ENCODE data around the gene ABCG4.
"Not testable (repeated sequence)": the region's sequence is repeated elsewhere in the genome, so short reads cannot be mapped to it uniquely, and the experiment has no call there.

The ABCG4 gene

DNA sequence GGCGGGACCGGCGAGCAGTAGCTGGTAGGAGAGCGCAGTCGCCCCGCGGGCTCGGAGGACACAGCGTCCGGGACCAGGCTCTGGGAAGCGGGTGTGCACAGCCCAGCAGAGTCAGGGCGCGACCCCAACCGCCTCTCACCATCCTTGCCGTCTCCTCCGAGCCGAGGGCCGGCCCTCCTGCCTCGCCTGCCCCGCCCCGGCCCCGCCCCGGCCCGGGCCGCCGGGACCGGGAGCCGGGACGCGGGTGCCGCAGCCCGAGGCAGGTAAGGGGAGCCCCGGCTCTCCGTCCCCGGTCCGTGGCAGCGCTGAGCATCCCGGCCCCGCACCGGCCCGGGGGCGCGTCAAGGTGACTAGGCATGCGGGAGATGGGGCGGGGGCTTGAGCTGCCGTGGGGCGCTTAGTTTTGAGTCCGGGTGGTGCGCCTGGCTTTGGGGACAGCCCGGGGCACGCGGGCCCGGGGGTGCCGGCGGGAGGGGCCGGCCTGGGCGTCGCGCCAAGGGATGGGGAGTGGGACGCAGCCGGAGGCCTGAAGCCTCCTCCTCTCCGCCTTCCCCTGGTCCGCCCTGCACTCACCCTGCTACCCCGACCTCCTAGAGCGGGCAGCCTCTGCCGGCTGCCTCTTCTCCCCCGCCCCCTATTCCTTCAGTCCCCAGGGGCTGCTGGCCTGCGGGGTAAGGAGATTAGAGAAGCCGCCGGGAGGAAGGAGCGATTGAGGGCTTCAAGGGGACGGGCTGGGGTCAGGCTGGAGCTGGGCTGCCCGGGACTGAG is at the start of gene ABCG4:
Gene ABCG4 (plus strand): TSS at position 35 of the 768 bp plus-strand sequence. CDS start 914 bp downstream, outside the sequence.
- no peak for DNase-seq

DNA sequence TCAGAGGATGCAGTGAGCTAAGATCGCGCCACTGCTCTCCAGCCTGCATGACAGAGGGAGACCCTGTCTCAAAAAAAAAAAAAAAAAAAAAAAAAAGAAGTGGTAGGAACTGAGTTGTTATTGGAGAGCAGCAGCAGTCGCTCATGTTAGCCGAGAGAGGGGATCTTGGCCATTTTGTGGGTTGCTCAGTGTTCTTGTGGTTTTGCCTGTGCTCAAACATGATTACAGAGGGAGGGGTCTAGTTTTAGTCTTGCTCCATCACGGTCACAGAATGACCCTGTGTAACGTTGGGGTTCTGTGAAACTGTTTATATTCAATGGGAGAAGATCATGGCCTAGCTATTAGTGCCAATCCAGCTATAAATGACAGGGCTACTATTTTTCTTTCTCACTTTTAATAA is 49.1 kb upstream of the ABCG4 start:
- DNase-seq: no peak

DNA sequence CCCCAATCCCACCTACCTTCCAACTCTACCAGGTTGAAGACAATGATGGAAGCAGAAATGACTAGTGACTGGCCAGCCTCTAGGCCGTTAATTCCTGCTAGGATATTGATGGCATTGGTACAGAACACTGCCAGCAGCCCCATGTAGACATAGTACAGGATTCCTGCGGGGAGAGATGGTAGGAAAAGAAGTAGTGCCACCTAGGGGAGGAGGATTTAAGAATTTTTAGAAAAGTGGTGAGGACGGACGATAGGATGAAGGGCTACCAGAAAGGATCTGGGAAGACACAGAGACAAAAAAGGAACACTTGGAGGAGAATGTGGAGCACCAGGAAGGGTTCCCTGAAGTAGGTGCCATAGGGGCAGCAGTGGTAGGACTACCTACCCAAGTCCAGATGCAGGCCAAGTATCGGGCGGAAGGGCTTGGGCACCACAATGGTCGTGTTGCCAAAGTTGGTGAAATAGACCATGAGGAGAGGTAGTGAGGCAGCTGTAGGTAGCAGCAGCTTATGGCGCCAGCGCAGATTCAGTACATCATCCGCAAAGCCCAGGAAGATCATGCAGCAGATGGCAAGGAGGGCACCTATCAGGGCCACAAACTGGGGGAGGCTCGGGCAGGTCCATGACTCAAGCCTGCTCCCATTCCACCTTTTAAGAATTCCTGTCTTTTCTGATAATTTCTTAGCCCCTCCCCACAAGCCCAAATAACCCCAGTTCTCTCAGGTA is 48.4 kb upstream of the ABCG4 start:
- no peak for DNase-seq

DNA sequence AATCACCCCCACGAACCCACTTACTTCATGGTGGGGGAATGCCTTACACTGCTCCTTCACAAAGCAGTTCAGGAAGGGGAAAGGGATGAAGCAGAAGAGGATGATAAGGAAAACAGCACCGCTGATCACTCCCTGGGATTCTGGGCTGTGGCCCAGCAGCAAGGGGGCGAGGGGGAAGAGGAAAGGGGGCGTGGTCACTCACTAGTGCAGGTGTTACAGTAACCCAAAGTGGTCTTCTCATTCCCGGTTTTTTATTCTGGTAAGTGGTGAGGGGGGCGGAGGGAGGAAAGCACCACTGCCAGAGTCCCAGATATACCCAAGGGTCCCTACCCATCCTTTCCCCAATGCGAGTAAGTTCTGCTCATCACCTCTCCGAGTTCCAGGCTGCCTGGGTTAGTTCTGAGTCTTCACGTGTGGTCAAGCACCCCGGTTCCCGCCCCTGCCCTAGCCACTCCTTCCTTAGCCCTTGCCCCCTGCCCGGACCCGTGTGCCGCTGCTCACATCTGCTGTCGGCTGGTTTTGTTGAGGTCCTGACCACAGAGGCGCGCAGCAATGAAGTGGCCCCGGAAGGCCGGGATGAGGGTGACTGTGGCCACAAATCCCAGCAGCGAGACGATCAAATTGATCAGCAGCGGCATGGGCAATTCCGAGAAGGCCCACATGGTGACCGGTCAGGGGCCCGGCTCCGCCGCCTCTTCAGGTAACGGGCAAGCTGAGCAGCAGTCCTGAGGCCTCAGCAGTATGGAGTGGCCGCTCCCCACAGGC is 47.7 kb upstream of the ABCG4 start:
- no peak for DNase-seq

DNA sequence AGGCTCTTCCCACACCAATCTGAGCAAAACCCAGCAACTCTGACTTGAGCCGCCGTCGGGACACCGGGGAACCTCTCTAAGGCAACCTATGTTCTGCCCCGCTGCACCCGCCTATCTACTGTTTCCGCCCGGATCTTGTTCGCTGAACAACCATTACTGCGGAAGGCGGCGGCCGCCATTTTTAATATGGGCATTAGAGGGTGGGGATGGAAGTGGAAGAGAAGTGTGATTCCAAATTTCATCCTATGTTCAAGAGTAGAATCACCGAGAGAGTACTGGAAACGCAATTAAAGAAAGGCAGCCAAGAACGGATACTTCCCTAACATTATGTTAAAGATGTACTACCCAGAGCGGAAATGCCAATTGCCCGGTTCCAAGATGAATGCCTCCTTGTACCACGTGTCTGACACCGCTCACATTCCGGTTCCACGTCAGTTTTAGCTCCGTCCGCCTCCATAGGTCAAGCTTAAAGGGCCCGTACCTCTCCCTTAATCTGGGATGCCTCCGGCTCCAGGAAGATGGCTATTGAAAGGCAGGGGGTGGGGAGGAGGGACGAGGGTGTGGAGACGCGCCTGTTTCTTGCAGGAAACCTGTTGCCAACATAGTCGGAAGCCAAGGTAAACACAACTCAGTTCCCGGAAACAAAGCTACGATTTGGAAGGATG is 47.0 kb upstream of the ABCG4 start, which contains the start of gene DPAGT1:
Gene DPAGT1 (minus strand): TSS at position 95 of the 665 bp plus-strand sequence. CDS start 198 bp downstream, outside the sequence.
- peak; percentile 69 to 90 for DNase-seq

DNA sequence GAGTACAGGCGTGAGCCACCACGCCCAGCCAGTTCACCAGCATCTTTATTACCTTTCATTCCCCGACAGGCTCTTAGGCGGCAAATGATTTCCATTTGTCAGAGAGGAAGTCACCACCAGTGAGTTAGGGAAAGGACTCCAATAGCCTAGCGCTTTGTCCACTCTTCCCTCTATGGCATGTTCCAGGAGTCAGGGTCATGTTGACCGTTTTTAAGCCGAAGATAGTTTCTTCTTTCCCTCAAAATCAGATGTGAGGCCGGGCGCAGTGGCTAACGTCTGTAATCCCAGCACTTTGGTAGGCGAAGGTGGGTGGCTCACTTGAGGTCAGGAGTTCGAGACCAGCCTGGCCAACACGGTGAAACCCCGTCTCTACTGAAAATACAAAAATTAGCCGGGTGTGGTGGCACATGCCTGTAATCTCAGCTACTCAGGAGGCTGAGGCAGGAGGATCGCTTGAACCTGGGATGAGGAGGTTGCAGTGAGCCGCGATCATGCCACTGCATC is 45.6 kb upstream of the ABCG4 start:
- not testable (repeated sequence) for DNase-seq

DNA sequence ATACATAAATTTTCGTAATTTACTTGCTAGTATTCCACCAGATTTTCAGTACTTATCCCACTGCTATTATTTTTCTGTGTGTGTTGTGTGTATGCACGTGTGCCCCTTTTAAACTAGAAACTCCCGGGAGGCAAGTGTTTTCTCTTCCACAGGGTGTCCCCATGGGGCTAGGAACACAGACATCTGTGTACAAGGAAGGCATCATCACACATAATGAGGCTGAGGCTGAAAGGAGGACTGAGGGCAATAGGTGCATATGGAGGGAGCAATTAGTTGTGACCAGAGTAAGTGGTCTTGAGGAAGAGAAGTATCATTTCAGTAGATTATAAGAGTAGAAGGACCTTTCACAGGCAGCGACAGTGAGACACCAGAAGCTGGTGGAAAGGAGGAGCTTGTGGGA is 45.1 kb upstream of the ABCG4 start:
- no peak for DNase-seq

DNA sequence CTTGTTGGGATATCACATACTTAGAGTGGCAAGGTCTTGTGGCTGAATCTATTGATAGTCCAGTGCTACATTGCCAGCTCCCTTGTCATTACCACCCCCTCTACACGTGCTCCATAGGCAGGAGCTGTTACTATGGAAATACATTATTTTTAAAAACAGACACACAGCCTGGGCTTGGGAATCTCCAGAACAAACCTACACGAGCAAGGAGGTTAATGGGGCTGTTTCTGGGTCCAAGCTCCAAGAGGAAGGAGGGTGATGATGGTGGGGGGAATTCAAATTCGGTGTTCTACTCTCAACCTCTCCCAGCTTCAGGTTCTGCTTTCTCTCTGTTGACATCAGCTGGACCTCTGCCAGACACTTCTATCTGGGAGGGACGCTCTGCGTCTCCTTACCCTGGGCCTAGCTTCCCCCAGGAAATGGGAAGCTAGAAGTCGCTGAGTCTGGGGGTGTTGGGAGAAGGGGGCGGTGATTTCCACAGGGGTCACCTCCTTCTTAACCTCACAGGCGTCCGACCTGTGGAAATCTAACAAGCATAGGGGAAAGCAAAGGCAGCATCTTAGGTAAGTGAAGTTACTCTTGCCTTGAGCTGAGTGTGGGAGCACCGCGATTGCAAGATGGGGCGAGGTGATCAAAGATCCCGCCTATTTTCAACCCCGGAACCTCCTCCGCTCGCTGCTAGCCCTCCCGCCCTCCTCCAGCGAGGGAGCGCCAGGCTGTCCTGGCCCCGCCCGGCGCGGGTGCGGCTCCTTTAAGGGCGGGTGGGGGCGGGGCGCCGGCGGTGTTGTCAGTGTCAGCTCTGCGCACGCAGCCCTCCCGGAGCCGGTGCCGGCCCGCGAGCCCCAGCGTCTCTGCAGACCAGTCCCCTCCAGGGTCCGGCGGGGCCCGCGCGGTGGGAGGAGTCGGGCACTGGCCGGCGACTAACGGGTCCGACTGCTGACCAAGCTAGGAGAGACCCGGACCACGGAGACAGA is 42.0 kb upstream of the ABCG4 start, which contains the start of gene C2CD2L:
Gene C2CD2L (plus strand): TSS at position 781 of the 974 bp plus-strand sequence. CDS start 398 bp downstream, outside the sequence.
- peak; percentile 23 to 67 for DNase-seq

DNA sequence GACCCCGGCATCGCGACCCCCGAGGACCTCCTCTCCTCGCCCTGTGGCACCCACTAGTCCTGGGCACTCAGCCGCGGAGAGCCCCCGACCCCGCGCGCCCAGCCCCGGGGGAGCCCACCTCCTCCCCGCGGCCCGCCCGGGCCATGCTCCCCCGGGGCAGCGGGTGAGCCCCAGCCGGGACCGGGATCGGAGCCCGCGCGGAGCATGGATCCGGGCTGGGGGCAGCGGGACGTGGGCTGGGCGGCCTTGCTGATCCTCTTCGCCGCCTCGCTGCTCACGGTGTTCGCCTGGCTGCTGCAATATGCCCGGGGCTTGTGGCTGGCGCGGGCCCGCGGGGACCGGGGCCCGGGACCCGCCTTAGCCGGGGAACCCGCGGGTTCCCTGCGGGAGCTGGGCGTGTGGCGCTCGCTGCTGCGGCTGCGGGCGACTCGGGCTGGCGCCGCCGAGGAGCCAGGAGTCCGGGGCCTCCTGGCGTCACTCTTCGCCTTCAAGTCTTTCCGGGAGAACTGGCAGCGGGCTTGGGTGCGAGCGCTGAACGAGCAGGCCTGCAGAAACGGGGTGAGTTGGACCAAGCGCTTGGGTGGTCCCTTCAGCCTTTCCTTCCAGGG is 41.2 kb upstream of the ABCG4 start:
- DNase-seq: no peak

DNA sequence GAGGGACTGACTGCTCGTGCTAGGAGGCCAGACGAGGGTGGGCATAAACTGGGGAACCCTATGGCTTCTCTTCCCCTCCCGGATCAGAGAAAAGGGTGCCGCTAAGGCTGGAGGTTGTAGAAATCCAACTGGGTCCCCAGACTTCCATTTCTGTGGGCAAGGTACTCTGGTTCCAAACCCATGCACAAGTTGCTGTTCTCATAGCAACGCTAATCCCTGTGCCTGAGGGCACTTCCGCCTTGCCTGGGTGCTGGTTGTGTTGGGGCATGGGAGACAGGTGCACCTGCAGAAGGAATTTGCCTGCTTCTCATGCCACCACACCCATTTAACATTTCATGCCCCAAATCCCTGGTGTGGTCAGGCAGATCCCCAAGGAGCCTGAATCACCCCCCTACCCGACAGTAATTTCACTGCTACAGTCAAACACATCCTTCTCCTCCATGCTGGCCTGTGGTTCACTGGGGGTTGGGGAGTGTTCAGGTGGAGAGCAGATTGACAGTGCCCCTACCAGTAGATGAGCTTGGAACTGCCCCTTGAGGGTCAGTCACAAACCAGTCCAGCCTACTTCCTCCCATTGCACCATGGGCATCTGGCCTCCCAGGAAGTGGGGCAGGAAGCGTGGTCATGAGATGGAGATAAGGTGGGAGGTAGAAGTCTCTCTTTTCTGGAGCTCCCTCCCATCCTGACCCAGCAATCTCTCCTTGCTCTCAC is 40.6 kb upstream of the ABCG4 start:
- DNase-seq: peak in 1 of 2 experiments; percentile 17

DNA sequence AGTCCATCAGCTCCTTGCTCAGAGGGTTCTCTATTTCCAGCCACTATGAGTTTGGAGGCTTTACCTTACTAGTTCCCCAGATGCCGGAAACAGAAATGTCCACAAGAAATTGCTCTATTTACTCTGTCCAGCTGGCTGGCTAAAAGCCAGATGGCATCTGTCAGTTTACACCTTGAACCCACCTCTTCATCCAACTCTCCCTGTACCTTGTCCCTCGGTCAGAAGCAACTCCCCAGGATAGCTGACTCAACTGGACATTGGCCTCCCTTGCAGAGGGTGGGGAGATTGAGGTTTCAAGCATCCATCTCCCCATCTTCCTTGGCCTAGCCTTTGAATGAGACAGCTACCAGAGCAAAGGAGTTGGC is 40.0 kb upstream of the ABCG4 start:
- no peak for DNase-seq

DNA sequence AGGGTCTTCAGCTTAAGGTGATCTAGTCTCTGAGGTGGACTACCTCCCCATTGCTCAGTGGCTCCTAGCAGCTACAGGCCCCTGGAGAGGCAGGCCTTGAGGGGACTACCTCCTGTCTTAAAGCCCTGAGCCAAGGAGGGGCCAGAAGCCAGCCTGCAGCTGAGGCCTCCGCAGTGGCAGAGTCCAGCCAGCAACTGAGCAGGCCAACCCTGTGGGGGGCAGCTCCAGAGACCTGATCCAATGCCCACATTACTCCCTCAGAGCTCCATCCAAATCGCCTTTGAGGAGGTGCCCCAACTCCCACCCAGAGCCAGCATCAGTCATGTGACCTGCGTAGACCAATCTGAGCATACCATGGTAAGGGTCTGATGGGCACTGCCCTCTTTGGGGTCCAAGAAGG is 39.0 kb upstream of the ABCG4 start:
- no peak for DNase-seq

DNA sequence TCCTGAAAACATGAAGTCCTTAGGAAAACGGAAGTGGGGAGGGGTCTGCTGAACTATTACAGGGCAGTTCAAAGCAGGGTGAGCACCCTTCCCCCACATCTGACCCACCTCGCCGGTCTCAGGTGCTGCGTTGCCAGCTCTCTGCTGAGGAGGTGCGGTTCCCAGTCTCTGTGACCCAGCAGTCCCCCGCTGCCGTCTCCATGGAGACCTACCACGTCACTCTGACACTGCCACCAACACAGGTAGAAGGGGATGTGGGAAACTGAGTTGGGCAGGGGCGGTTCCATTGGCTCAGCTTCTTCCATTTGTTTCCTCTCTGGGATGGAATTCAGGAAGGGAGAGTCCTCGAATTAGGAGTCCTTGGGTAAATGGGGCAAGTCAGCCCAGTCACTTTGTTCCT is 38.4 kb upstream of the ABCG4 start:
- no peak for DNase-seq

DNA sequence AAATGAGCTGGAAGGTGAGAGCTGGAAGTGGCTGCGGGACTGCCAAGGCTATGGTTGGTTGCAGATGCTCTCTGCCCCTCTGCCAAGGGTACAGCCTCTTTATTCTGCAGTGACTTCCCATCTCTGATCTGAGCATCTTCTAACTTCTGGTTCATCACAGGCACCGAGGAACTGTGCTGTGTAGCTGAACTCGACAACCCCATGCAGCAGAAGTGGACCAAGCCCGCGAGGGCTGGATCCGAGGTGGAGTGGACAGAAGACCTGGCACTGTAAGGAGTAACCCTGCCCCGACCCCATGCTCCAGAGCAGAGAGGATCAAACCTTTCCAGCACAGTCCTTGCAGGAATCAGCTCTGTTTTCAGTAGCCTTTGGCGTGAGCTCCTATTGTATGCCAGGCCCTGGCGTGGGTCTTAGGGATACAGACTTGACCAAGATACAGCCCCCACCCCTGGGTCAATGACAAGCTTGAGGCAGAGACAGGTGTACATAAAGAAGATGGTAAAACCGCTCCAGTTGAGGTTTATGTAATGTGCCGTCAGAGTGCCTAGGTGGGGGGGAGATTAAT is 37.4 kb upstream of the ABCG4 start:
- DNase-seq: no peak

DNA sequence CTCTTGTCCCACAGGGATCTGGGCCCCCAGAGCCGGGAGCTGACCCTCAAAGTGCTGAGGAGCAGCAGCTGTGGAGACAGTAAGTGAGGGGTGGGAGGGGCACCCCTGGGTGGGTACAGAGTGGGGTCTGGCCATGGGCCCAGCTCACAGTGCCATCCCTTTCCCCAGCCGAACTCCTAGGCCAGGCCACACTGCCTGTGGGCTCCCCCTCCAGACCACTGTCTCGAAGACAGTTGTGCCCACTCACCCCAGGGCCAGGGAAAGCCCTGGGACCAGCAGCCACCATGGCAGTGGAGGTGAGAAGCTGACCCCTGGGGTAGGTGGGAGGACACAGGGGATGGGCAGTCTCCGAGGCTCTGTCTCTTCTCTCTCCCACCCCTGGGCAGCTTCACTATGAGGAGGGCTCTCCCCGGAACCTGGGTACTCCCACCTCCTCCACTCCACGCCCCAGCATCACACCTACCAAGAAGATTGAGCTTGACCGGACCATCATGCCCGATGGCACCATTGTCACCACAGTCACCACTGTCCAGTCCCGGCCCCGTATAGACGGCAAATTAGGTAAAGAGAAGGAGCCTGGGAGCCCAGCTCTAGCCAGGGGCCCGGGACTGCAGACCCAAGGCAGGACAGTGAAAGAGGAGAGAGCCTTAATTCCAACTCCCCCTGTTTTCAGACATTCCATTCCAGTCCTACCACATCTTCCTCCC is 36.4 kb upstream of the ABCG4 start:
- no peak for DNase-seq

DNA sequence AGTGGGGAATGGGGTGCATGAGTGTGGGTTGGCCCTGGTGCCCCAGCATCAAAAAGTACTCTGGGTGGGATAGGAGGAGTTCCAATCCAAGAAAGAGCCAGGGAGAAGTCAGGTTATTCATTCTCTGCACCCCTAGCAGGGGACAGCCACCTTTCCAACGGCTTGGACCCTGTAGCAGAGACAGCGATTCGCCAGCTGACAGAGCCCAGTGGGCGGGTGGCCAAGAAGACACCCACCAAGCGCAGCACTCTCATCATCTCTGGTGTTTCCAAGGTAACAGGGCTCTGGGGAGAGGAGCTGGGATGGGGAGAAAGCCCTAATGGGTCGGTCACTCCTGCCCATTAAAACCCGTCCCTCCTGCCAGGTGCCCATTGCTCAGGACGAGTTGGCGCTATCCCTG is 35.1 kb upstream of the ABCG4 start:
- DNase-seq: no peak

DNA sequence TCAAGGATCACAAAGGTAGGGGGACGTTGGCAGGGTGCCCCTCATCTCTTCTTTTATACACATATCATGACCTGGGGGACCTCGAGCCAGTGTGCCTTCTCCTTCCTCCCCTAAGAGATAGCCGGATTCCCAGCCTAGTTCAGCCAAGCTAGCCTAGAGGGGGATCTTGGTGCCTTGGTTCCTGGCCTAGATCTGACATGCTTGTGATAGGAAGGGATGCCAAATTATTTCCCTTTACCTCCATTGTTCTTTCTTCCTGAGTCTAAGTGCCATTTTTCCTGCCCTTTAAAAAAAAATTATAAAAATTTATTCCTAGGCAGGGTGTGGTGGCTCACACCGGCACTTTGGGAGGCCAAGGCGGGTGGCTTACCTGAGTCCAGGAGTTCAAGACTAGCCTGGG is 34.5 kb upstream of the ABCG4 start:
- DNase-seq: no peak

DNA sequence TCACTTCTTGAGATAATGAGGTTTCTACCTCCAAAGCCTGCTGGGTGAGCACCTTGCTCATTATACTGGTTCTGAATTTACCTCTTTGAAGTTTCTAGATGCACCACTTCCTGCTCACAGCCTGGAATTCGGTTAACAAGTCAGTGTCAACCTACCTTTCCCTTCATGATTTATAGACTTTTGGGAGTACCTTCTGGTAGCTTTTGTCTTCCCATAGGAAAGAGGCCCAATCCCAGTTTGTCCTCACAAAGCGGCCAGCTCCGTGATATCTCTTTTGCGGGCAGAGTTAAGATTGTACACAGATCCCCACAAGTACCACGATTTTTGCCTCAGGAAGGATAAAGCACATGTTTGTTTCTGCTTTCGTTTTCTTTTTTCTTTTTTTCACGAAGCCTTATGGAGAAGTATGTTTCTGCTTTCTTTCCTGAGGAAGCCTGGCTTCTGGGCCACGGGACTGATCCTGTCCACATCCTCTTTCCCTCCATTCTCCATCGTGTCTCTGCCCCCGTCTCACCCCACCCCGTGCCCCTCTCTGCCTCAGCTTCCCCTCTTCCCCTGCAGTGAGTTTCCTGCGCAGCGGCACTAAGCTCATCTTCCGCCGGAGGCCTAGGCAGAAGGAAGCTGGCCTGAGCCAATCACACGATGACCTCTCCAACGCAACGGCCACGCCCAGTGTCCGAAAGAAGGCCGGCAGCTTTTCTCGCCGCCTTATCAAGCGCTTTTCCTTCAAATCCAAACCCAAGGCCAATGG is 33.2 kb upstream of the ABCG4 start:
- no peak for DNase-seq

DNA sequence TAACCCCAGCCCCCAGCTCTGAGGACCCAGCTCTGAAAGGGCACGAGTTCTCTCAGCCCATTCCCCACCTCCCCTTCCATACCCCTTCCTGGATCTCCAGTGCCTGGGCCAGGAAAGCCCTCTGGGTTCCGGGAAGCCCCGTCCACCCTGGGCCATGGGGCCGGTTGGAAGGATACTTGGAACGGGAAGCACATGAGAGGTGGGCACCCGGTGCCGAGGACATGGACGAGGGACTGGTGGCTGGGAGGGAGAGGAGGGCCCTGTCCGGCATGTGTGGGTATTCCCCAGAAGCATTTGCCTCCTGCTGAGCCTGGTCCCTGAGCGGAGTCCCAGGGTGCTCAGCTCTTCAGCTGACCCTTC is 32.6 kb upstream of the ABCG4 start:
- no peak for DNase-seq
